PFSK-1 (cell line): ENCODE measurements around the gene IL4R.

Experiments used
- POLR2AphosphoS5 ChIP-seq: IDR thresholded peaks from 2 replicates; pipeline ENCODE4 v1.6.1; 2012; ENCODE audit warnings: low read depth, mild to moderate bottlenecking, control low read depth, low read length, moderate library complexity
- REST ChIP-seq, 2 experiments: IDR thresholded peaks; 2 replicates each; pipeline versions ENCODE4 v1.6.1 to v1.8.0; 2011 to 2012; ENCODE audit warnings: low read depth in 2 of 2, low read length in 2 of 2, control low read depth in 1 of 2, inconsistent platforms in 1 of 2, mild to moderate bottlenecking in 1 of 2, moderate library complexity in 1 of 2; ENCODE audit not compliant: insufficient read depth in 1 of 2
- SIN3A ChIP-seq: IDR thresholded peaks from 2 replicates; pipeline ENCODE4 v1.6.1; 2012; ENCODE audit warnings: mild to moderate bottlenecking, low read length, moderate library complexity, borderline replicate concordance; ENCODE audit not compliant: insufficient read depth
- TAF1 ChIP-seq: IDR thresholded peaks from 2 replicates; pipeline ENCODE4 v1.6.1; 2012; ENCODE audit warnings: low read length, control low read depth, borderline replicate concordance; ENCODE audit not compliant: insufficient read depth

DNA sequence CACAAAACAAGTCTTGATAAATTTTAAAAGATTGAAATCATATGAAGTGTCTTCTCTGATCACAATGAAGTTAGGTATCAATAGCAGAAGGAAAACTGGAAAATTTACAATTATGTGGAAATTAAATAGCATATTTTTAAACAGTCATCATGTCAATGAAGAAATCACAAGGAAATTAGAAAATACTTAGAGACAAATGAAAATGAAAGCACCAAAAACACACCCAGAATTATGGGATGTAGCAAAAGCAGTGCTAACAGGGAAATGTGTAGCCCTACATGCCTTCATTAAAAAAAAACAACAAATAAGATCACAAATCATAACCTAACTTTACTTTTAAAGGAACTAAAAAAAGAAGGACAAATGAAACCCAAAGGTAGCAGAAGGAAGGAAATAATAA is 80.7 kb downstream of the IL4R start:
- TF ChIP-seq POLR2AphosphoS5 (no peak), REST (IDR thresholded peaks at IDR 0.05; ENCODE audit: insufficient read depth in 1 of 2, low read depth in 2 of 2, low read length in 2 of 2) (no peak), SIN3A (no peak), TAF1 (no peak)
